C4-2B (cell line): ENCODE measurements around the gene ACOX2.

Experiments
- CTCF ChIP-seq: fragments of 450-650 bp; conservative IDR thresholded peaks from 2 replicates; pipeline ENCODE4 v1.5.1; 2017; ENCODE audit warnings: mild to moderate bottlenecking
- ZFX ChIP-seq: fragments of 450-650 bp; IDR thresholded peaks from 2 replicates; pipeline ENCODE4 v1.6.1; 2017

DNA sequence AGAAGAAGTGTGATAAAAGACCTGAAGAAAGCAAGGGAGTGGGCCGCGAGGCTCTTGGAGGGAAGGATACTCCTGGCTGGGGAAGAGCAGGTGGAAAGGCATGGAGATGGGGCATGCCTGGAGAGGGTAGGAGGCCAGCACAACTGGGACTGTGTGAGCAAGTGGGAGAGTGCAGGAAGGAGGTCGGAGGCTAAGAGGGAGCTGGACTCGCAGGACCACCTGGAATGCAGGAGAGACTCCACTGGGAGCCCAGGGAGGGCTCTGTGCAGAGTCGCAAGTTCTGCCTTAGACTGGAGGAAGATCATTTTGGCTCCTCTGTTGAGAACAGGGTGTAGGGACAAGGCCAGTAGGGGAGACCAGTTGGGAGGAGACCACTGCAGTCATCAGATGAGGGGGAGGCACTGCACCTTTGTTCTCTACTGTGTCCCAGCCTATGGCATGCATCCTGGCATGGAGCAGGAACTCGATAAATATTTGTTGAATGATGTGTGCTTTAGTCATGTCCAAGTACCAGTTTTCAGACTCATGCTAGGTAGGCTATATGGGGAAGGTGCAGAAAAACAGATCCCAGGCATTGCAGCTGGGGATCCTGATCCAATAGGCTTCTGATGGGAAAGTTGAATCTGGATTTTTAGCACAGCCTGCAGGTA, 26.5 kb upstream of the ACOX2 start:
- no peak for TF ChIP-seq CTCF
- TF ChIP-seq ZFX = no peak
